Stimulated activated CD8-positive, alpha-beta memory T cell treated with anti-CD3 and anti-CD28 coated beads, Interleukin-15, amount 100 ng/mL, for 4 hours (primary cell): ENCODE results near the gene HMSD.

Source experiments
- DNase-seq, 2 donors: peaks; one replicate each; pipeline ENCODE4 v3.0.0-alpha.2; 2020; ENCODE audit warnings: low read depth in 2 of 2

The HMSD gene

DNA sequence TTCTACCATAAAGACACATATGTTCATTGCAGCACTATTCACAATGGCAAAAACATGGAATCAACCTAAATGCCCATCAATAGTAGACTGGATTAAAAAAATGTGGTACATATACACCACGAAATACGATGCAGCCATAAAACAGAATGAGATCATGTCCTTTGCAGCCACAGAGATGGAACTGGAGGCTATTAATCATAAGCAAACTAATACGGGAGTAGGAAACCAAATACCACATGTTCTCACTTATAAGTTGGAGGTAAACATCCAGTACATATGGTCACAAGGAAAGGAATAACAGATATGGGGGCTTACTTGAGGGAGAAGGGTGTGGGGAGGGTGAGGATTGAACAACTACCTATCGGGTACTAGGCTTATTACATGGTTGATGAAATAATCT is 7.7 kb downstream of the HMSD start:
- DNase-seq = no peak

DNA sequence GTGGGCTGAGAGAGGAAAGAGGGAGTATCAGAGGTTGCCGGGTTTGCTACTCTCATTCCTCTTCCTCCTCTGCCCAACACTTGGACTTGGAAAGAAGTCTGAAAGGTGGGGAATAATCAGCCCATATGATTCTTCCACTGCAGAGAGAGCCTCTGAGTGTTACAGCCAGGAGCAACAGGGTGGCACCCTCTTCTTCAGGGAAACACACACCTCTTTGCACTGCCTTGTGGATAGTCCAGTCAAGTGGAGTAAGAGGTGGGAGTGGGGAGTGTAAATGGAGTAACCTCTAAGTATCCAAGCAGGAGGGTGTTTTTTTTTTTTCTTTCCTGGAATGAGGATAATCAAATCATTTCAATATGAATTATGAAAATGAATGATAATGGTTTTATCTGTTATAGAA is 11.8 kb downstream of the HMSD start:
- DNase-seq = no peak

GRCh38 chr18:63961435-63961980 is 12.4 kb downstream of the HMSD start:
- no peak for DNase-seq

DNA sequence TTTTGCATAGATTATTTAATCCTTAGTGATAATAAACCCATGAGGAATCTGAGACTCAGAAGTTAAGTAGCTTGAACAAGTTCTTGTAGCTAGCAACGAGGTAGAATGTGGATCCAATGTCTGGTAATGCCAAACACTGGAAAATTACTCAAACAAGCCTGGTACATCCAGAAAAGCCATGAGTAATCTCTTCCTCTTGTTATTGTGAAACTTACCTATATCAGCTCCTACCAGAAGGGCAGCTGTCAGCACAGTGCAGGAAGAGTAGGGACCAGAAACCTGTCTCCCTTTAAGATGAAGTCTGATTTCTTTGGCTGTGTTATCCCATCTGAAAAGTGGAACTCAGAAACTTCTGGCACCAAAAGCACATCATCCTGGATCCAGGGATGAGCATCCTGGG is 13.0 kb downstream of the HMSD start:
- no peak for DNase-seq

DNA sequence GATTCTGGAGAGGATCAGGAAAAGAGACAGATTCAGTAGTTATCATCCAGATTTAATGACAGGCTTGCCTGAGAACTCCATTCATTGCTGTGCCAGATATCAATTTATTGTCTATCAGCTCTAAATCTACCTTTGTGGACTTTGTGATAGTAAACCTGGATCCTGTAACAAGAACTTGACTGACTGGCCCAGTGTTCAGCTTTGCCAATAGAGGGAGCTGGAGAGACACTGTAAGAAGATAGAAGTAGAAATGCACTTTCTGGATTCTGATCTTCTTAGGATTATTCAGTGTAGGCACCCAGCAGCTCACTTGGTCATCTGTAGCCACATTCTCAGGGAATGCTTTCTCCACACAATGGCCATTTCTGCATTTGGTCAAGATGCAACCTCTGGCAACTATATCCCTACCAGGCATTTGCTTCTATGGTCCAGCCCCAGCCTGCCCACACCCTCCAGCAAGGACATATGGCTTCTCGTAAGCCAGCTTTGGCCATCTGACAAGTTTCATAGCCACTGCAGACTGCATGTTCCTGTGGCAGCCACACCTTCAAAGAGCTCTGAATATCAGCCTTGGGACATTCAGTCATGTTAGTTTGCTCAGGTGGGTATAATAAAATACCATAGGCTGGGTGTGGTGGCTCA is 14.6 kb downstream of the HMSD start:
- peak; percentile 7 to 27 for DNase-seq

GRCh38 chr18:63964908-63965307 is 15.8 kb downstream of the HMSD start:
- no peak for DNase-seq

DNA sequence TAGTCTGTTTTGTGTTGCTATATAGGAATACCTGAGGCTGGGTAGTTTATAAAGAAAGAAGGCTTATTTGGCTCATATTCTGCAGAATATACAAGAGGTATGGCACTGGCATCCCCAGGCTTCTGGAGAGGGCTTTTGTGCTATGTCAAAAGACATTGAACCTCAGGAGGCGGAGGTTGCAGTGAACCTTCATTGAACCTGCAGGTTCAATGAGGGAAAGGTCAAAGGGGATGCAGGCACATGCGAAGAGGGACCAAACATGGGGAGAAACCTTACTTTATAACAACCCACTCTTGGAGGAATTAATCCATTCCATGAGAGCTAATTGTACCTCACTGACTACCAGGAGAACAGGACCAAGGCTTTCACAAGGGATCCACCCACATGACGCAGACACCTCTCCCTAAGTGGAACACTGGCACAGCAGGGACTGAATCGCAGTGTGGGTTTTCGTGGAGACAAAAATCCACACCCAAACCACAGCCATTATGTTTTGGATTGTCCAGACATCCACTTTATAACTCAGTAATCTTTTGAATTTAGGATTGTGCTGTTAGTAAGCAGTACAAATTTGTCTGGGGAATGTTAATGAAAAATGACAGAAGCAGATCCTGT is 16.7 kb downstream of the HMSD start:
- DNase-seq = no peak

- DNase-seq = peak; percentile 59 to 64
These were observed 21.1 kb downstream of the HMSD start, which contains the start of gene SERPINB8 for GRCh38 chr18:63969942-63970808. Gene SERPINB8, plus strand, starts transcription at chr18:63970081. Its CDS starts 8,228 bp downstream, at chr18:63978309.

DNA sequence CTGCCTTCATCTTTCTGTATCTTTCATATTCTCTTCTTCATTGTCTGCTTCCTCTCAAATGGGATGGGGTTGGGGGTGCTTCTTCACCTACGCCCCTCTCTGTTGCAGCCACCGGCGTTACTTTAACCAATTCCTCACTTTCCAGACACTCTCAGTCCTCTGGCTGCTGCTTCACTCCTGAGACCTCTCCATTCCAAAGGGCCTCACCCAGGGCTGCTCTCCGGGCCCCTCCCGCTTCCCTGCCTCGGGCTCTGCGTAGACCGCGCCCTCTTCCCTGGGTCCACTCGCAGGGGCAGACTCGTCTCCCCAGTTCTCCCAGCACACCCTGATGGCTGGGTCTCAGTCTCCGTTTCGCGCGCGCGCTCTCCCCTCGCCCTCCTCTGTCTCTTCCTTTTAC is 21.7 kb downstream of the HMSD start:
- DNase-seq = no peak

GRCh38 chr18:63971320-63972001 is 22.4 kb downstream of the HMSD start:
- DNase-seq = no peak

DNA sequence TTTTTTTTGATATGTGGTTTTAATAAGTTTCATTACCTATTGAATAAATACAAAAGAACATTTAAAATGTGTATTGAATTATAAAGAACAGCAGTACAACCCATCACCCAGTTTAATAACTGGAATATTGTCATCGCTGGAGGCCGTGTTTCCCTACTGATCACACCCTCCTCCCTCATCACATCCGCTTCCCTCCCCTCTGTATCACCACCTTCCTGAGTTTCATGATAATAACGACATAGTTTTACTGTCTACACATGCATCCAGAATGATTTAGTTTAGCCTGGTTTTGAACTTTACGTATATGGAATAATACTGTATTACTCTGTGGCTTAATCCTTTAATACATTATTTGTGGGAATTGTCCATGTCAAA is 22.9 kb downstream of the HMSD start:
- no peak for DNase-seq

- DNase-seq = no peak
These were observed 25.9 kb downstream of the HMSD start for GRCh38 chr18:63974991-63975390.

DNA sequence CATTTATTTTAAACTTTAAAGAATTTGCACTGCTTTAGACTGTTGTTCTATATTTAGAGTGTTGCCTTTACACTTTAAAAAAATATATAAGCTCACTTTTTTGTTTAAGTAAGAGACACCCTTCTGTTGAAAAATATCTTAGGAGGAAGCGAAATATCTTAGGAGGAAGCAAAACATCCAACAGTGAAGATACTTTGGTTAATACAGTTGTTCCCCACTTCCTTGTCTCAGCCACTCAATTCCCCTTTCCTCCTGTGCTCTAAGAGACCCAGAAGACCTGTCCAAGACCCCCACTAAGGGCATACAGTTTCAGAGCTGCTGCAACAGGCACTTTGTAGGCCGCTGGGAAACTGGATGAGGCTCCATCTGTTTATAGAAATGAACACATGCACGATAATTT is 26.5 kb downstream of the HMSD start:
- no peak for DNase-seq

DNA sequence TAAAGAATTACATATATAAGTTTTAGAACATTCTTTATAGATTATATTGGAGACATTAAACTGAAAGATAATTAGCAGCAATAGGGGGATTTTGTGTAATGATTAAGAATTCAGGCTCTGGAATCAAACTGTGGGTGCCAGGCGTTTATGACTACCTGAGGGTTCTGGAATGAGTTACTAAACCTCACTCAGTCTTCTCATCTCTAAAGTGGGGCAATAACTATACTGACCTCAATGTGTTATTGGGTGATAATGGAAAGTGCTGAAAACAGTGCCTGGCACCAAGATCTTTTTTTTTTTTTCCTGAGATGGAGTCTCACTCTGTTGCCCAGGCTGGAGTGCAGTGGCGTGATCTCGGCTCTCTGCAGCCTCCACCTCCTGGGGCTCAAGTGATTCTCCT is 27.9 kb downstream of the HMSD start:
- no peak for DNase-seq

GRCh38 chr18:63979409-63979920 is 30.4 kb downstream of the HMSD start:
- DNase-seq = no peak

GRCh38 chr18:63980027-63980426 is 30.9 kb downstream of the HMSD start:
- no peak for DNase-seq

GRCh38 chr18:63980896-63981460 is 31.9 kb downstream of the HMSD start:
- DNase-seq = no peak

GRCh38 chr18:63981719-63982118 is 32.6 kb downstream of the HMSD start:
- DNase-seq = no peak

DNA sequence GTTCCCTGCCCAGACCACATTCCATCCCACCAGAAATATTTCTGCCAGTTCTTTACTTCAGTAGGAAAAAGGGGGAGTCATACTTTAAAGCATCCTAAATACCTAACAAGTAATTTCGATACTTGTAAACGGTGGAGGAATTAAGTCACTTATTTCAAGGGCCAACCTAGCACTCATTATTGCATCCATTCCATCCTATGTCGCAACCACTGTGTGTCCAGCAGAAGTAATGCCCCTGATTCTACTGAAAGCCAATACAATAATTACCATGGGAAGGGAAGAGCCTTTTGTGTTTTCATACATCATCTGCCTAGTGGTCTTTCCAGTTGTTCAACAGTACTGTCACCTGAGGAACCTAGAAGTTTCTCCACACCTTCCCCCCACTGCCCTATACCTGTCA is 33.3 kb downstream of the HMSD start:
- DNase-seq = no peak

GRCh38 chr18:63986885-63987284 is 37.8 kb downstream of the HMSD start:
- no peak for DNase-seq

DNA sequence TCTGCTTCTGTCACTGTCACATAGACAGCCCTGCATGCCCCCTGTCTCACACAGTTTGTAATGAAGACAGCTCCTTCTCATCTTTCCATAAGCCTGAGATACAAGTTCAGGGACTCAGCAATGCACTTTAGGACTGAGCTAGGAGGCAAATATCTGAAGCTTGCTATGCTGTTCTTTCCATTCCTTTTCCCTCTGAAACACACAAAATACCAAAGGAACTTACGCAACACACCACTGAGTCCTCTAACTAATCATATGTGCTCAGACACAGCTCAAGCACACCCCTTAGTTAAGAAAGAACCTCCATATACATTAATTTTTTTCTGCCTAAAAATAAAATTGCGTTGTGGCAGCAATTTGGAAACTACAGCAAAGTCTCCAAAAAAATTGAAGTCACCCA is 38.6 kb downstream of the HMSD start:
- no peak for DNase-seq
